WERI-Rb-1 (cell line): ENCODE data around the gene SUSD6.

ENCODE experiments used
- DNase-seq: peaks from one replicate; pipeline ENCODE4 v3.0.0-alpha.2; 2020
- H3K27ac ChIP-seq: fragments of 250-450 bp; sonication (Bioruptor Pico); 2 replicates; pipeline ENCODE4 v1.5.1; 2020; ENCODE audit warnings: mild to moderate bottlenecking, moderate library complexity
- H3K27me3 ChIP-seq: fragments of 250-450 bp; sonication (Bioruptor Pico); 2 replicates; pipeline ENCODE4 v1.5.1; 2021; ENCODE audit warnings: mild to moderate bottlenecking, low read depth, moderate library complexity; ENCODE audit not compliant: insufficient read depth, severe bottlenecking
- H3K36me3 ChIP-seq: fragments of 250-450 bp; sonication (Bioruptor Pico); 2 replicates; pipeline ENCODE4 v1.5.1; 2020; ENCODE audit warnings: mild to moderate bottlenecking, moderate library complexity
- H3K4me3 ChIP-seq: 2 replicates; pipeline ENCODE4 v1.5.1; 2011; ENCODE audit warnings: low read depth, mild to moderate bottlenecking, control low read depth, low read length
- H3K9me3 ChIP-seq: fragments of 250-450 bp; sonication (Bioruptor Pico); 2 replicates; pipeline ENCODE4 v1.5.1; 2021; ENCODE audit warnings: mild to moderate bottlenecking, moderate library complexity; ENCODE audit not compliant: severe bottlenecking
- TF ChIP-seq, protein P1 (sequence below): IDR thresholded peaks from 2 replicates; pipeline ENCODE4 v1.5.1; 2011; ENCODE audit warnings: low read depth, mild to moderate bottlenecking, control low read depth, inconsistent platforms, low read length

Gene SUSD6

DNA sequence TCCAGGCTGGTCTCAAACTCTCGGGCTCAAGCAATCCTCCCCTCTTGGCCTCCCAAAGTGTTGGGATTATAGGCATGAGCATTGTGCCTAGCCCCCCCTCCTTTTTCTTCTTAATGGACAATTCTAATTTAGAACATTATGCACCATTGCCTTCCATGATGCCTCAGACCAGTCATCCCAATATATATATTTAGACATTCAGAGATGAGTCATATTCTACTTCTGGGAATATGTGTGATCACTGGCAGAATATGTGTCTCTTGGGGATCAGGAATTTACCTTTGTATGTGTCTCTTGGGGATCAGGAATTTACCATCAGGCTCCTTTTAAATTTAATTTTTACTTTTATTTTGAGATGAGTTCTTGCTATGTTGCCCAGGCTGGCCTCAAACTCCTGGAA, 29.2 kb upstream of the SUSD6 start:
- TF ChIP-seq, protein P1, sequence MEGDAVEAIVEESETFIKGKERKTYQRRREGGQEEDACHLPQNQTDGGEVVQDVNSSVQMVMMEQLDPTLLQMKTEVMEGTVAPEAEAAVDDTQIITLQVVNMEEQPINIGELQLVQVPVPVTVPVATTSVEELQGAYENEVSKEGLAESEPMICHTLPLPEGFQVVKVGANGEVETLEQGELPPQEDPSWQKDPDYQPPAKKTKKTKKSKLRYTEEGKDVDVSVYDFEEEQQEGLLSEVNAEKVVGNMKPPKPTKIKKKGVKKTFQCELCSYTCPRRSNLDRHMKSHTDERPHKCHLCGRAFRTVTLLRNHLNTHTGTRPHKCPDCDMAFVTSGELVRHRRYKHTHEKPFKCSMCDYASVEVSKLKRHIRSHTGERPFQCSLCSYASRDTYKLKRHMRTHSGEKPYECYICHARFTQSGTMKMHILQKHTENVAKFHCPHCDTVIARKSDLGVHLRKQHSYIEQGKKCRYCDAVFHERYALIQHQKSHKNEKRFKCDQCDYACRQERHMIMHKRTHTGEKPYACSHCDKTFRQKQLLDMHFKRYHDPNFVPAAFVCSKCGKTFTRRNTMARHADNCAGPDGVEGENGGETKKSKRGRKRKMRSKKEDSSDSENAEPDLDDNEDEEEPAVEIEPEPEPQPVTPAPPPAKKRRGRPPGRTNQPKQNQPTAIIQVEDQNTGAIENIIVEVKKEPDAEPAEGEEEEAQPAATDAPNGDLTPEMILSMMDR = no peak
- no peaks in the 10 kb centered on the region for H3K9me3 ChIP-seq
- no peaks in the 10 kb centered on the region for H3K36me3 ChIP-seq
- H3K4me3 ChIP-seq = no peak overlapping the region
- no peak for DNase-seq
- H3K27ac ChIP-seq = no peak overlapping the region
- no peaks in the 10 kb centered on the region for H3K27me3 ChIP-seq

DNA sequence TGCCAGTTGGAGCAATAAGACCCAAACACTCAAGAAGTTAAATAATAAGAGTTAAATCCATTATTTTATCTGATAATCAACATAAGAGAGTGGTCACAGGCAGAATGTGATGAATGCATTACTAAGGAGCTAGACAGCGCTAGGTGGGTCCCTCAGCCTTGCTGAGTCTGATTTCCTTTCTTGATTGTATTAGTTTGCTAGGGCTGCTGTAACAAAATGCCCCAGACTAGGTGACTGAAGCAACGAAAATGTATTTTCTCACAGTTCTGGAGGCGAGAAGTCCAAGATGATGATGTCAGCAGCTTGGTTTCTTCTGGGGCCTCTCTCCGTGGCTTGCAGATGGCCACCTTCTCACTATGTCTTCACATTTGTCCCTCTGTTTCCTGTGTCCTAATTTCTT, 28.6 kb upstream of the SUSD6 start:
- no peak overlapping the region for H3K27ac ChIP-seq
- H3K4me3 ChIP-seq = no peak overlapping the region
- H3K36me3 ChIP-seq = no peaks in the 10 kb centered on the region
- no peak for DNase-seq
- TF ChIP-seq, protein P1 = no peak
- no peaks in the 10 kb centered on the region for H3K27me3 ChIP-seq
- H3K9me3 ChIP-seq = no peaks in the 10 kb centered on the region

DNA sequence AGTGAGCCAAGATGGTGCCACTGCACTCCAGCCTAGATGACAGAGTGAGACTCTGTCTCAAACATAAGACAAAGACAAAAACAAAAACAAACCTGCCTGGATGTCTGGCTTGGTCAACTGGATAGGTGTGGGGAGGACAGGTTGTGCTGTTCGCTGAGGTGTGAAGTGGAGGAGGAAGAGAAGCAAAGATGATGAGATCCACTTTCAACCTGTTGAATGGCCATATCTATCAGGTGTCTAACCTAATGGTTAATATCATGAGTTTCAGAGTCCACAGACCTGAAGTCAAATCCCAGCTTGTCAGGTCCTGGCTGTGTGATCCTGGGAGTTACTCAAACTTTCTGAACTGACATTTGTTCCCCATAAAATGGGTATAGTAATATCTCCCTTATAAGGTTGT, 27.0 kb upstream of the SUSD6 start:
- H3K4me3 ChIP-seq = no peak overlapping the region
- no peaks in the 10 kb centered on the region for H3K36me3 ChIP-seq
- no peak for DNase-seq
- H3K27ac ChIP-seq = no peak overlapping the region
- TF ChIP-seq, protein P1 = no peak
- H3K9me3 ChIP-seq = no peaks in the 10 kb centered on the region
- no peaks in the 10 kb centered on the region for H3K27me3 ChIP-seq

DNA sequence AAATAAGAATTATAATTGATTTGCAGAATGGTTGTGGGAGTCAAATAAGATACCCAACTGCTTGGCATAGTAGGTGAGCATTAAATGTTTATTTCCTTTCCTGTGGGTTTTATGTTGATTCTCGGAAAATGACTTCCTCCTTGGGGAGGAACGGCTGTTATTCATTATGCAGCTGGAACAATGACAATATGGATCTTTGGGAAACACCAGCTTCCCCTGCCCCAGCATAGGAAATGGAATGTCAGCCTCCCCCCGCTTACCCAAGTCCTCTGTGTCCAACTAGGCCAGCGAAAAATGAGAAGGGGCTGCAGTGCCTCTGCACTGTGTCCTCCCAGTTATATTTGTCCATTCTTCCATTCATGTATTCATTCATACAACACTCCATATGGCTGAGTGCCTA, 25.0 kb upstream of the SUSD6 start:
- Histone ChIP-seq H3K27ac (no peak overlapping the region), H3K36me3 (no peaks in the 10 kb centered on the region), H3K27me3 (no peaks in the 10 kb centered on the region), H3K9me3 (no peaks in the 10 kb centered on the region), H3K4me3 (no peak overlapping the region)
- DNase-seq = no peak
- TF ChIP-seq, protein P1 = no peak

DNA sequence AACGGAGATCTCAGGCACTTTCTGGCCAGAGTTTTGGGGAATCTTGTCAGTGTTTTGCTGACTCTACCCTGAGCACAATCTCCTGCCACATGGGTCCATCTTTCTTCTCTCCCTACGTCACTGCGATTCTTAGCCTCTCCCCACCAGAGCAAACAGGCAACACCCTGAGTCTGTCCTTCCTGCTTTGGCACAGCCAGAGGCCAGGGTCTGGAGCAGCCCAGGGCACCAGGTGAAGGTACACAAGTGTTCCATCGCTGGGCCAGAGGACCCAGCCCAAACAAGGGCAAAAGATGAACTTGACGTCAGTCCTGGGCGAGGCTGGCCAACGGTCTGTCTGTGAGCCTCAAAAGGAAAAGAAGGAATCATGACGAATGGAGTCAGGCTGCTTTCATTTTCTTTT, 24.0 kb upstream of the SUSD6 start:
- DNase-seq = no peak
- H3K27ac ChIP-seq = no peak overlapping the region
- no peaks in the 10 kb centered on the region for H3K36me3 ChIP-seq
- TF ChIP-seq, protein P1 = no peak
- H3K9me3 ChIP-seq = no peaks in the 10 kb centered on the region
- H3K4me3 ChIP-seq = no peak overlapping the region
- no peaks in the 10 kb centered on the region for H3K27me3 ChIP-seq

DNA sequence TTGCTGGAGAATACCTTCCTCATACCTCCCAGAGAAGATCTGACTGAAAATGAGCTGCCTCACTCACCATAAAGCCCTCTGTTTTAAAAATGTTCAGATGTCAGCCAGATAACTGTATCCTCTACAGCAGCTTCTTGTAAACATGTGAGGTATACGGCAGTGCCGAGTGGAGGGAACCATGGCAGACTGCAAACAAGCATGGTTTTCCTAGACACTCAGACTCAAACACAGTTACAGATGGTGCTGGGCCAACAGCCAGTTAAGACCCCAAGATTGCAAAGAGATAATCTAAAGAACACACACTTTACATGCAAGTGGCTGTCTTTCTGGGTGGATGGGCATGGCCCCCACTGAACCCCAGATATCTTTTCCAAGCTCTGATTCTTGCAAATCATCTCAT, 20.1 kb upstream of the SUSD6 start:
- DNase-seq = no peak

More for the DNA sequence above, 20.1 kb upstream of the SUSD6 start:
- H3K36me3 ChIP-seq = no peaks in the 10 kb centered on the region
- TF ChIP-seq, protein P1 = no peak
- H3K27ac ChIP-seq = no peak overlapping the region
- H3K4me3 ChIP-seq = no peak overlapping the region
- H3K27me3 ChIP-seq = no peaks in the 10 kb centered on the region
- no peaks in the 10 kb centered on the region for H3K9me3 ChIP-seq
